GM13976 (cell line): Measurements from ENCODE around the gene DSTN.

Experiments
- DNase-seq: peaks from one replicate; pipeline ENCODE4 v3.0.0; 2012; ENCODE audit warnings: low spot score
- in situ Hi-C: fragments of 300-500 bp; cut with MboI; formaldehyde crosslinking; loops from one replicate; pipeline ENCODE4 v1.12.0; 2022; ENCODE audit warnings: low sequenced_read_pairs, mixed read lengths, inconsistent platforms; ENCODE audit not compliant: unreplicated experiment
- TF ChIP-seq, protein P1 (sequence below): IDR thresholded peaks from 2 replicates; pipeline ENCODE4 v1.5.1; 2012; ENCODE audit warnings: borderline replicate concordance, mild to moderate bottlenecking; ENCODE audit not compliant: insufficient read depth; ENCODE audit errors: extremely low read depth, missing control alignments, control extremely low read depth

DSTN gene

DNA sequence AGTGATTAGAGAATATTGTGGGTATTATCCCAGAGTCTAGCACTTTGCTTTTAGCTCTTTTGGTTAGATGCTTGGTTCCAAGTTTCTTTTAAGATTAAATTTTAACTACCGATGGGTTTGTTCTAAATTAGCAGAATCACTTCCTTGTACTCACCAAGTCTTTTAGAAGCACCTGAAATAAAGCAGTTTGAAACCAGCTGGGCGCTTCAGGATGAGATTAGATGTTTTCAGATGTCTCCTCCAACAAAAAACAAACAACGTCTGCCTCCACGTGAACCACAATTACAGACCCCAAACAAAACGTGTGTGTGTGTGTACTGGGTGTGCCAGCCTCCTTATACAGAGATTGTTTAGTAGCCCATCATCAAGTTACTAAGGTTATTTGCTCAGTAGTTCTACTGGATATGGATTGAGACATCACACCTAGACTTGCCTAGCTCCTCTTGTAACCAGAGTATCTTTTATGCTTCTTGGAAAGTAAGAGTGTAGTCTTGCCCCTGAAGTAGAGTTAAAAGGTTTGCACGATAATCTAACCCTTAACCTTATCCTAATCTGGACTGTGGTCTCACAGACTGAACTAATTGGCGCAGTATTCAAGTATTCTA lies 2.3 kb downstream of the DSTN start:
- in situ Hi-C loops = no loop called here
- TF ChIP-seq, protein P1, sequence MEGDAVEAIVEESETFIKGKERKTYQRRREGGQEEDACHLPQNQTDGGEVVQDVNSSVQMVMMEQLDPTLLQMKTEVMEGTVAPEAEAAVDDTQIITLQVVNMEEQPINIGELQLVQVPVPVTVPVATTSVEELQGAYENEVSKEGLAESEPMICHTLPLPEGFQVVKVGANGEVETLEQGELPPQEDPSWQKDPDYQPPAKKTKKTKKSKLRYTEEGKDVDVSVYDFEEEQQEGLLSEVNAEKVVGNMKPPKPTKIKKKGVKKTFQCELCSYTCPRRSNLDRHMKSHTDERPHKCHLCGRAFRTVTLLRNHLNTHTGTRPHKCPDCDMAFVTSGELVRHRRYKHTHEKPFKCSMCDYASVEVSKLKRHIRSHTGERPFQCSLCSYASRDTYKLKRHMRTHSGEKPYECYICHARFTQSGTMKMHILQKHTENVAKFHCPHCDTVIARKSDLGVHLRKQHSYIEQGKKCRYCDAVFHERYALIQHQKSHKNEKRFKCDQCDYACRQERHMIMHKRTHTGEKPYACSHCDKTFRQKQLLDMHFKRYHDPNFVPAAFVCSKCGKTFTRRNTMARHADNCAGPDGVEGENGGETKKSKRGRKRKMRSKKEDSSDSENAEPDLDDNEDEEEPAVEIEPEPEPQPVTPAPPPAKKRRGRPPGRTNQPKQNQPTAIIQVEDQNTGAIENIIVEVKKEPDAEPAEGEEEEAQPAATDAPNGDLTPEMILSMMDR = no peak
- DNase-seq = no peak

DNA sequence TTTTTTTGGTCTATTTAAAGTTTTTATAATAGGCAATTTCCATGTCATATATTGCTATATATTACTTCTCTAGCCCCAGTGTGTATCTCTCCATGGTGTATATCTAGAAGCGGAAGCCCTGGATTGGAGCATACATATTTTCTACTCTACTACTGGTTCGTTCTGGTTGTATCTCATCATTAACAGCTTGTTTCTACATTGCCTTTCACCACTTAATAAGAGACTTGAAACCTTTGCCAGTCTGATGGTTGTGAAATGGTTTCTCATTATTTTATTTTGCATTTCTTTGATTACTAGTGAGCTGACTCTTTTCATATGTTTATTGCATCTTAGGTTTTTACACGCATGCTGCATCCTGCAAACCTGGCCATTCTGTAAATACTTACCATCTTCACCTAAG lies 3.6 kb downstream of the DSTN start:
- in situ Hi-C loops = no loop called here
- TF ChIP-seq, protein P1 = no peak
- DNase-seq = no peak

DNA sequence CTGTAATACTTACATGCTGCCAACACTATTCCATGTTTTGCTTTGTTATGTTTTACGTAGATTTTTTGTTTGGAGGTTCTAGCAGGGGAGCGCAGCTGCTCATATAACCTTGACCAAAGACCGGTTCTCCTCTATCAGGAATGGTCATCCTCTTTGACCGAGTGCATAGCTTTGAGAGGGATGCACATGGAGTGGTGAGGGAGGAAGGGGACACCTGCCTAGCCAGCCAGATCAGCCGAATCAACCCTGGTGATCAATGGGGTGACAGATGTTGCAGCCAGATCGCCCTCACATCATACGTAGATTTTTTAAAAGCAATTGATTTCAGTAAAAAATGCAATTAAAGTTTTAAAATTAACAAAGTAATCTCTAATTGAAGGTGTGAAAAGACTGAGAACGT lies 6.3 kb downstream of the DSTN start:
- in situ Hi-C loops = no loop called here
- DNase-seq = no peak
- TF ChIP-seq, protein P1 = no peak

DNA sequence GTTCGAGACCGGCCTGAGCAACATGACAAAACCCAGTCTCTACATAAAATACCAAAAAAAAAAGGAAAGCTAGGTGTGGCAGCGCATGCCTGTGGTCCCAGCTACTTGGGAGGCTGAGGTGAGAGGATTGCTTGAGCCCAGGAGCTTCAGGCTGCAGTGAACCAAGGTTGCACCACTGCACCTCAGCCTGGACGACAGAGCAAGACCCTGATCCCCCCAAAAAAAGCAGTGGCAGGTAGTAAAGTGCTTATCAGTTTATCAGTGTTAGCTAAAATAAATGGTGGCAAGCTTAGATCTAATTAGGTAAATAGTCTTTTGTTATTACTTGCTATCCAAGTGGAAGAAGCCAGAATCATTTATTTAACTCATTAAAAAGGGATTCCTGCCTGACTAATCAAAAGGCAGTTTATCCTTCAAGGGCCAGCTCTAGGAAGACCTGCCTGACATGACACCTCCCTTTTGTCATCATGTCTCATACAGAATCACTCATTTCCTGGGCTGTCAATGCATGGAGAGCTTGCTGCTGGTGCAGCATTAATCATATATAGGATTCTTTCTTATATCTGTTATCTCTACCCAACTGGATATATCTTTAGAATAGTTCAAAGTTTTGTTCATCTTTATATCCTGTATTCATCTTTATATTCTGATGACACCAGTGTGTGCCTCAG lies 9.6 kb downstream of the DSTN start:
- TF ChIP-seq, protein P1 = no peak
- no peak for DNase-seq
- in situ Hi-C loops = no loop called here

DNA sequence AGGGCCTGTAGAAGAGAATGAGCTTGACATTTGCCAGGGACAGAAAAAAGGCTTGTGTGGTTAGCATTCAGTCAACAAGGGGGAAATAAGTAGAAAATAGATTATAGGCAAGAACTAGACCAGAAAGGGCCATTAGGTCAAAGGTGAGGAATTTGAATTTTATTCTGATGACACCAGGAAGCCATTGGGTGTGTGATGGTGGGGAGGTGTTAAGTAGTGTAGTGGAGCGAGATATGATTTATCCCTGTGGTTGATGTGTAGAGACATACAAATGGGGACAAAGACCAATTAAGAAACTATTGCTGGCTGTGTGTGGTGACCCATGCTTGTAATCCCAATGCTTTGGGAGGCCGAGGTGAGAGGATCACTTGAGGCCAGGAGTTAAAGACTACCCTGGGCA lies 11.0 kb downstream of the DSTN start:
- in situ Hi-C loops = no loop called here
- TF ChIP-seq, protein P1 = no peak
- DNase-seq = no peak

DNA sequence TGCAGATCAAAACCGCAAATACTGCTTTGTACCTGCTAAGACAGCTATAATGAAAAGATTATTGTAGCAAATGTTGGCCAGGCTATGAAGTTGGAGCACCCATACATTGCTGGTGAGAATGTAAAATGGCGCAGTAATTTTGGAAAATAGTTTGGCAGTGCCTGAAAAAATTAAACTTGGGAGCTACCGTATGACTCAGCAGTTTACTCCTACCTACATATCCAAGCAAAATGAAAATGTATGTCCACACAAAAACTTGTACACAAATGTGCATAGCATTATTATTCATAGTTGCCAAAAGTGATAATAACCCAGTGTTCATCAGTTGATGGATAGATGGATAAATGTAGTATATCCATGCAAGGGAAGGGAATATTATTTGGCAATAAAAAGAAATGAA lies 13.3 kb downstream of the DSTN start:
- in situ Hi-C loops = no loop called here
- DNase-seq = no peak
- TF ChIP-seq, protein P1 = no peak
